Chondrocyte (in vitro differentiated cells): ENCODE results near the gene KIF25. TPM values are rescaled to one million over a fixed set of nuclear protein-coding genes. Genes with fewer than 3 reads are reported as not detected.
A peak's percentile ranks its signal among the peaks of the same experiment; 100 is the strongest.

Experiments
- DNase-seq: peaks from one replicate; pipeline ENCODE4 v3.0.0; 2021; ENCODE audit warnings: mixed read lengths, low spot score
- H3K27ac Mint-ChIP-seq: one replicate; pipeline ENCODE4 v1.8.0; 2021; ENCODE audit warnings: mild to moderate bottlenecking, moderate library complexity, mixed read lengths; ENCODE audit not compliant: unreplicated experiment
- H3K27me3 Mint-ChIP-seq: 2 replicates; pipeline ENCODE4 v1.8.0; 2021; ENCODE audit warnings: low read depth, mixed read lengths
- H3K36me3 Mint-ChIP-seq: 2 replicates; pipeline ENCODE4 v1.8.0; 2021; ENCODE audit warnings: low read depth, mixed read lengths
- H3K4me1 Mint-ChIP-seq: 2 replicates; pipeline ENCODE4 v1.8.0; 2021; ENCODE audit warnings: low read depth, mild to moderate bottlenecking, mixed read lengths
- H3K4me3 Mint-ChIP-seq: one replicate; pipeline ENCODE4 v1.8.0; 2021; ENCODE audit warnings: mild to moderate bottlenecking, moderate library complexity, mixed read lengths; ENCODE audit not compliant: unreplicated experiment
- H3K9me3 Mint-ChIP-seq: 2 replicates; pipeline ENCODE4 v1.8.0; 2021; ENCODE audit warnings: low read depth, mixed read lengths
- total RNA-seq: library from RNA; stranded (reverse); gene quantifications from 3 replicates; pipeline ENCODE4 v1.2.1, GENCODE V29; 2021
- TF ChIP-seq, protein P1 (sequence below): fragments of 200-600 bp; sonication (generic); IDR thresholded peaks from 2 replicates; pipeline ENCODE4 v1.5.0; 2021; ENCODE audit warnings: antibody characterized with exemption, mild to moderate bottlenecking, moderate library complexity

KIF25 gene
- total RNA-seq, 1 donor from 2014 or later = not detected

DNA sequence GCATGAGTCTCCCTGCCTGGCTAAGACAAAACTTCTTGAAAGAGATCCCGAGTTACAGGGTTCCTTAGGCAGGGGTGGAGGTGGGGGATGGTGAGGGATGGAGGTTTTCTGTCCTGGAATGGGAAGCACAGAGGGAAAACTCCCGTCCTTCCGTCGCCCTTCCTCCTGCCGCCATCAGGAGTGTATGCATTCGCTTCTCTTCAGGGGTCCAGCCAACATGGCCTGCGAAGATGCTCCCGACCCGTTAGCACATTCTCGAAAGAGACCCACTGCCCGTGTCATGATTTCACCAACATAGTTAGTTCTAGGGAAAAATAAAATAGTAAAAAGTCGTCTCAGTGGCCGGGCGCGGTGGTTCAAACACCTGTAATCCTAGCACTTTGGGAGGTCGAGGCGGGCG, 37.1 kb downstream of the KIF25 start:
- Mint-ChIP-seq H3K4me1 (peaks cover 40% of the 10 kb centered on the region), H3K4me3 (no peak overlapping the region), H3K36me3 (no peaks in the 10 kb centered on the region), H3K27ac (peak overlapping the region; percentile 81), H3K9me3 (peaks cover 3% of the 10 kb centered on the region), H3K27me3 (peaks cover 7% of the 10 kb centered on the region)
- DNase-seq = no peak
- TF ChIP-seq, protein P1, sequence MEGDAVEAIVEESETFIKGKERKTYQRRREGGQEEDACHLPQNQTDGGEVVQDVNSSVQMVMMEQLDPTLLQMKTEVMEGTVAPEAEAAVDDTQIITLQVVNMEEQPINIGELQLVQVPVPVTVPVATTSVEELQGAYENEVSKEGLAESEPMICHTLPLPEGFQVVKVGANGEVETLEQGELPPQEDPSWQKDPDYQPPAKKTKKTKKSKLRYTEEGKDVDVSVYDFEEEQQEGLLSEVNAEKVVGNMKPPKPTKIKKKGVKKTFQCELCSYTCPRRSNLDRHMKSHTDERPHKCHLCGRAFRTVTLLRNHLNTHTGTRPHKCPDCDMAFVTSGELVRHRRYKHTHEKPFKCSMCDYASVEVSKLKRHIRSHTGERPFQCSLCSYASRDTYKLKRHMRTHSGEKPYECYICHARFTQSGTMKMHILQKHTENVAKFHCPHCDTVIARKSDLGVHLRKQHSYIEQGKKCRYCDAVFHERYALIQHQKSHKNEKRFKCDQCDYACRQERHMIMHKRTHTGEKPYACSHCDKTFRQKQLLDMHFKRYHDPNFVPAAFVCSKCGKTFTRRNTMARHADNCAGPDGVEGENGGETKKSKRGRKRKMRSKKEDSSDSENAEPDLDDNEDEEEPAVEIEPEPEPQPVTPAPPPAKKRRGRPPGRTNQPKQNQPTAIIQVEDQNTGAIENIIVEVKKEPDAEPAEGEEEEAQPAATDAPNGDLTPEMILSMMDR = no peak

DNA sequence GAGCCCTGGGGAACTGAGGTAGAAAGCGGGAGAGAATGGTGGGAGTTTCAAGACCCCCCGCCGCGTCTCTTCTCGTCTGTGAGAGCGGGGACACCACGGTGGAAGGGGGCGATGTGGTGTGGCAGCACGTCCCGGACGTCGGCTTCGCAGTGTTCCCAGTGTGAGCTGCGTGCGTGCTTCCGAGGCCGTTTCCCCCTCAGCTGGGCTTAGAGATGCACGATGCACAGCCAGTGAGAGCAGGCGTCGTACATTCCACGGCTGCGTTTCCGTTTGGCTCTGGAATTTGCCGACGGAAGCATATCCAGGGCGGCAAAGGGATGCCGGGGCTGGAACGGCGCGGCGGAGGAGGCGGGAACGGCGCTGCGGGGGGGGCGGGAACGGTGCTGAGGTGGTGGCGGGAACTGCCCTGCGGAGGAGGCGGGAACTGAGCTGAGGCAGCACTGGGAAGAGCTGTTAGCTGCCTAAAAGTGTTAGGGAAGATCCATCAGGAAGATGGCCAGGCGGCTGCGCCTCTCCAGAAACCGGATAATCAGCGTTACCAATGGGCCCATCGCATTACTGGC, 37.7 kb downstream of the KIF25 start:
- Mint-ChIP-seq H3K27ac (peak overlapping the region; percentile 81), H3K9me3 (peaks cover 8% of the 10 kb centered on the region), H3K4me1 (peaks cover 40% of the 10 kb centered on the region), H3K27me3 (peaks cover 7% of the 10 kb centered on the region), H3K36me3 (no peaks in the 10 kb centered on the region), H3K4me3 (peak overlapping the region; percentile 72)
- TF ChIP-seq, protein P1 = no peak
- peak; percentile 86 for DNase-seq

DNA sequence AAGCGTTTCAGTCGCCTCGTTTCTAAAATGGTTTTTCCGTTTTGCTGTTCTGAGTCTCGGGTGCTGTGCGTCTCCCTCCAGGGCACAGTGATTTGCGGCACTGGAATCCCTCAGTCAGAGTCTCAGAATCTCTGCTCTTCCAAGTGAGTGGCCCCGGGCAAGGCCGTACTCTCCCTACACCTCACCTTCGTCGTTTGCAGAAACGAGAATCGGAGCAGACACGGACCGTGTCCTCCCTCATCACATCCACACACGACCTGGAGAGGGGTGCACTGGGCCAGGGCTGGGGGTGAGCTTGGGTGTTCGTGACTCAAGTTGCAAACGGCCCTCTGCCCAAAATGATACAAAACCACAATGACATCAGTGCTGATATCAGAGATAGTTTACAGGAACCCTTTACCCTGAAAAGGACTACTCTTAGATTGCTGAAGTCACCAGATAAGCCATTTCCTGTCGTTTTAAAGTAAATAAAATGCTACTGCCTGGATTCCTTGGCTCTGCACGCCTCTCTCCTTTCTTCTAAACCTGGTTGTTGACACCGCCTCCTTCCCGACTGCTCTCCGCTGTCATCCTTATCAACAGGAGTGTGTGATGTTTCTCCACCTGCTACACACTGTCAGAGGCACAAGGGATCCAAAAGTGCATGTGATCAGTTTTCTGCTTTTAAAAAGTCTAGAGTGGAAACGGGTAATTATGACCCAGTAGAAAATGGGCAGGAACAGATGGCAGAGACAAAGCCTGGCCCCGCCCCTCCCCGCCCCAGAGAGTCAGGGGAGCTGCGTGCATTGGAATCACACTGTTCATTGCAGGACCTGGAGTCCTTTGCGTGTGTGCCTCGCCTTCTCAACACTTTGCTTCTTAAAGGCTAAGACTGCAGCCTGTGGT, 38.4 kb downstream of the KIF25 start:
- H3K9me3 Mint-ChIP-seq = peaks cover 8% of the 10 kb centered on the region
- DNase-seq = no peak
- H3K4me3 Mint-ChIP-seq = peak overlapping the region; percentile 72
- peak overlapping the region; percentile 81 for H3K27ac Mint-ChIP-seq
- H3K27me3 Mint-ChIP-seq = peaks cover 7% of the 10 kb centered on the region
- H3K4me1 Mint-ChIP-seq = peaks cover 37% of the 10 kb centered on the region
- TF ChIP-seq, protein P1 = no peak
- H3K36me3 Mint-ChIP-seq = no peaks in the 10 kb centered on the region

DNA sequence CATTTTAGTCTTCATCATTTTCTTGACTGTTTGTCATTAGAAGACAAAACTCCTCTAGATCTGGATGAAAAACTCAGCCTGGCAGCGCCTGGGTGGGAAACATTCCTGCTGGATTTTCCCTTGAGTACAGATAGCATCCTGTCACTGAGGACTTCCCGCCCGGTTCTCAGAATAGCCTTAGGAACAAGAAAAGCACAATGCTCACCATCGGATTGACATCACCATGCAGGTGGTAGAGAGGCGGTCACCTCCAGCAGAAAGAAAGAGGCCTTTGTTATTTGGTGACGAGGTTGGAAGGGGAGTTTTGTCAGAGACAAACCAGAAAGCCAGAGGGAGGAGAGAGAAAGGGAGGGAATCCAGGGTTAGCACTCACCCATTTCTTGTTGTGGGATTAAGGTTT, 39.8 kb downstream of the KIF25 start:
- no peak overlapping the region for H3K27ac Mint-ChIP-seq
- TF ChIP-seq, protein P1 = no peak
- no peak overlapping the region for H3K4me3 Mint-ChIP-seq

DNA sequence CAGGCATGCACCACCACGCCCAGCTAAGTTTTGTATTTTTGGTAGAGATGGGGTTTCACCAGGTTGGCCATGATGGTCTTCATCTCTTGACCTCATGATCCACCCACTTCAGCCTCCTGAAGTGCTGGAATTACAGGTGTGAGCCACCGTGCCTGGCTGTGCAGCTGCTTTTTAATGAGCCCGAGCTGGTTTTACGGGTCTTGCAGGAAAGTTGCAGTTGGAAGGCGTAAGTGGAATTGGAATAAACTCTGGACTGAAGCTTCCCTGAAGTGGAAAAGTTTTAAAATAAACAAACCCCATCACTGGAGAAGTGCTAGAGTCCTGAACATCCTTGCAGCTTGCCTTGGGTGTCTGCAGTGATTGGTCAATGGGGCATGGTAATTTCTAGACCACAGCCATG, 40.4 kb downstream of the KIF25 start:
- no peak for DNase-seq
- TF ChIP-seq, protein P1 = no peak
- H3K36me3 Mint-ChIP-seq = no peaks in the 10 kb centered on the region
- no peak overlapping the region for H3K4me3 Mint-ChIP-seq
- peaks cover 8% of the 10 kb centered on the region for H3K9me3 Mint-ChIP-seq
- peaks cover 7% of the 10 kb centered on the region for H3K27me3 Mint-ChIP-seq
- no peak overlapping the region for H3K27ac Mint-ChIP-seq
- peaks cover 18% of the 10 kb centered on the region for H3K4me1 Mint-ChIP-seq

More for the DNA sequence above, 39.8 kb downstream of the KIF25 start:
- peaks cover 23% of the 10 kb centered on the region for H3K4me1 Mint-ChIP-seq
- H3K9me3 Mint-ChIP-seq = peaks cover 8% of the 10 kb centered on the region
- H3K36me3 Mint-ChIP-seq = no peaks in the 10 kb centered on the region
- H3K27me3 Mint-ChIP-seq = peaks cover 7% of the 10 kb centered on the region
- no peak for DNase-seq
